K562 (cell line): ENCODE results near the gene ZFPM1. TPM values are rescaled to one million over a fixed set of nuclear protein-coding genes. Genes with fewer than 3 reads are reported as not detected.

Experiments
- CCNT2 ChIP-seq: IDR thresholded peaks from 2 replicates; pipeline ENCODE4 v1.6.1; 2011; ENCODE audit warnings: borderline replicate concordance, low read depth, mild to moderate bottlenecking, moderate library complexity, mixed read lengths, low read length; ENCODE audit not compliant: insufficient read length; ENCODE audit errors: extremely low read depth
- DACH1 ChIP-seq: fragments of 450-650 bp; IDR thresholded peaks from 2 replicates; pipeline ENCODE4 v1.6.1; 2018; ENCODE audit not compliant: partially characterized antibody
- ILK ChIP-seq: fragments of 450-650 bp; IDR thresholded peaks from 2 replicates; pipeline ENCODE4 v1.6.1; 2016; ENCODE audit warnings: missing genetic modification characterization, low read depth, mild to moderate bottlenecking, missing compliant biosample characterization, moderate library complexity, borderline replicate concordance
- KLF16 ChIP-seq: IDR thresholded peaks from 2 replicates; pipeline ENCODE4 v1.6.1; 2016; ENCODE audit warnings: antibody characterized with exemption
- MEIS2 ChIP-seq: fragments of 450-650 bp; IDR thresholded peaks from 2 replicates; pipeline ENCODE4 v1.6.1; 2014; ENCODE audit warnings: mild to moderate bottlenecking; ENCODE audit not compliant: partially characterized antibody
- POLR2AphosphoS2 ChIP-seq: IDR thresholded peaks from 2 replicates; pipeline ENCODE4 v1.6.1; 2012; ENCODE audit warnings: low read length, improper control_type of control experiment
- STAT5B ChIP-seq: fragments of 250-450 bp; sonication (Bioruptor Pico); IDR thresholded peaks from 2 replicates; pipeline ENCODE4 v1.8.0; 2021; ENCODE audit warnings: mild to moderate bottlenecking, inconsistent platforms
- TRIM28 ChIP-seq: fragments of 450-650 bp; IDR thresholded peaks from 2 replicates; pipeline ENCODE4 v1.6.1; 2017
- ZBTB1 ChIP-seq: sonication (generic); formaldehyde crosslinking; IDR thresholded peaks from 2 replicates; pipeline ENCODE4 v1.8.1; 2023; ENCODE audit warnings: missing genetic modification reagents, low read depth, mild to moderate bottlenecking, borderline replicate concordance
- ZNF174 ChIP-seq: fragments of 250-450 bp; sonication (Bioruptor Pico); IDR thresholded peaks from 2 replicates; pipeline ENCODE4 v1.4.0; 2020; ENCODE audit warnings: mild to moderate bottlenecking
- polyA plus RNA-seq, 8 experiments: library from polyadenylated mRNA; depleted of rRNA in 4 of 8; stranded (reverse) in 5 of 8; unstranded in 3 of 8; fragments of >200 nt; fragmentation: Nextera tagmentation in 2 of 8; fragmentation: Illumina TruSeq in 1 of 8; extraction: Ambion mirVana in 2 of 8; extraction: Trizol in 1 of 8; gene quantifications; 2 replicates each; pipeline versions ENCODE4 v1.2.1 to v1.2.3, GENCODE V29; 2011 to 2014; ENCODE audit warnings: inconsistent platforms in 1 of 8, missing spikeins in 1 of 8
- total RNA-seq, 7 experiments: library from RNA; depleted of rRNA in 6 of 7; stranded (reverse); fragments of >200 nt in 6 of 7; fragmentation: Illumina TruSeq in 2 of 7; extraction: Trizol in 2 of 7; gene quantifications; 2 replicates each; pipeline versions ENCODE4 v1.2.1 to v1.2.3, GENCODE V29; 2011 to 2021; ENCODE audit warnings: low replicate concordance in 1 of 7
- TF ChIP-seq, protein P1 (sequence below): fragments of 250-450 bp; sonication (Bioruptor Pico); IDR thresholded peaks from 2 replicates; pipeline ENCODE4 v1.9.0; 2021; ENCODE audit warnings: mild to moderate bottlenecking, inconsistent platforms
- TF ChIP-seq, protein P2 (sequence below), 2 experiments: IDR thresholded peaks in 1 of 2; conservative IDR thresholded peaks in 1 of 2; 2 replicates each; pipeline ENCODE4 v1.6.1; 2016; ENCODE audit warnings: low read depth in 2 of 2, mild to moderate bottlenecking in 1 of 2, missing compliant biosample characterization in 1 of 2, missing genetic modification characterization in 1 of 2, moderate library complexity in 1 of 2
- TF ChIP-seq, protein P3 (sequence below): fragments of 450-650 bp; IDR thresholded peaks from 2 replicates; pipeline ENCODE4 v1.6.1; 2018; ENCODE audit not compliant: partially characterized antibody
- TF ChIP-seq, protein P4 (sequence below): IDR thresholded peaks from 2 replicates; pipeline ENCODE4 v1.6.1; 2012; ENCODE audit warnings: low read depth, low read length, improper control_type of control experiment, borderline replicate concordance
- TF ChIP-seq, protein P5 (sequence below): sonication (generic); formaldehyde crosslinking; IDR thresholded peaks from 2 replicates; pipeline ENCODE4 v1.8.0; 2022; ENCODE audit warnings: mild to moderate bottlenecking, missing genetic modification reagents

The ZFPM1 gene
- total and polyA plus RNA-seq, 9 of the 15 experiments (the other 6 are each of a cell fraction or from before 2014, with no cell fraction given) = 0.03 to 35.9 (median 1.4) TPM

DNA sequence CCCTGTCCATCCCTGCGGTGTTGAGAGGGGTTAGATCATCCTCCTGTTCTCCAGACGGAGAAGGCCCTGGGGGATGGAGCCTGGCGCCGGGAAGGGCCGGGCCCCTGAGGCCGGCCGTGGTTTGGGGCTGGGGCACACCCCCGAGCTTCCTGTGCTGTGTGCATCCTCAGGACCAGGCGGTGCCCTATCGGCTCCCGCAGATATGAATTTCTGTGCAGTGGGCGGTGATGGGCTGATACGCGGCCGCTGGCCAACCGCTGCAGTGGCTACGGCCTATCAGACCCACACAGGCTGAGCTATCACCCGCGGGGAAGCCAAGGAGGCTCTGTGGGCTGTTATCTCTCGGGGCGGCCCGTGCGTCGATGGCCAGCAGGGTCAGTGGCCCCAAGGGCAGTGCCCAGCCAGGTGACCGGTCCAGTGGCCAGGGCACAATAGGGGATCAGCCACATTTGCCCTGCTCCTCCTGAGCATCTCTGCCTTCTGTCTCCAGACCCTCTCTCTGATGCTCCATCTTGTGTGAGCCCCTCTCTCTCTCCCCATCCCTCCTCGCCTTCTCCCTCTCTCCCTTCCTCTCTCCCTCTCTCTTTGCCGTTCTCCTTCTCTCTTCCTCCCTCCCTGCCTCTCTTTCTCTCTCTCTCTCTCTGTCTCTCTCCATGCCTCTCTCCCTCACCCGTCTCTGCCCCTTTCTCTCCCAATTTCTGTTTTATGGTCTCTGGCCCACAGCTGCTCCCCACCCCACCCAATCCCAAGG lies 38.7 kb downstream of the ZFPM1 start (continued):
- TF ChIP-seq, protein P1, sequence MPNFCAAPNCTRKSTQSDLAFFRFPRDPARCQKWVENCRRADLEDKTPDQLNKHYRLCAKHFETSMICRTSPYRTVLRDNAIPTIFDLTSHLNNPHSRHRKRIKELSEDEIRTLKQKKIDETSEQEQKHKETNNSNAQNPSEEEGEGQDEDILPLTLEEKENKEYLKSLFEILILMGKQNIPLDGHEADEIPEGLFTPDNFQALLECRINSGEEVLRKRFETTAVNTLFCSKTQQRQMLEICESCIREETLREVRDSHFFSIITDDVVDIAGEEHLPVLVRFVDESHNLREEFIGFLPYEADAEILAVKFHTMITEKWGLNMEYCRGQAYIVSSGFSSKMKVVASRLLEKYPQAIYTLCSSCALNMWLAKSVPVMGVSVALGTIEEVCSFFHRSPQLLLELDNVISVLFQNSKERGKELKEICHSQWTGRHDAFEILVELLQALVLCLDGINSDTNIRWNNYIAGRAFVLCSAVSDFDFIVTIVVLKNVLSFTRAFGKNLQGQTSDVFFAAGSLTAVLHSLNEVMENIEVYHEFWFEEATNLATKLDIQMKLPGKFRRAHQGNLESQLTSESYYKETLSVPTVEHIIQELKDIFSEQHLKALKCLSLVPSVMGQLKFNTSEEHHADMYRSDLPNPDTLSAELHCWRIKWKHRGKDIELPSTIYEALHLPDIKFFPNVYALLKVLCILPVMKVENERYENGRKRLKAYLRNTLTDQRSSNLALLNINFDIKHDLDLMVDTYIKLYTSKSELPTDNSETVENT (CRISPR knock-in tag) = peak; percentile 55; the same call in 1 of the 2 replicates
- TF ChIP-seq, protein P2, sequence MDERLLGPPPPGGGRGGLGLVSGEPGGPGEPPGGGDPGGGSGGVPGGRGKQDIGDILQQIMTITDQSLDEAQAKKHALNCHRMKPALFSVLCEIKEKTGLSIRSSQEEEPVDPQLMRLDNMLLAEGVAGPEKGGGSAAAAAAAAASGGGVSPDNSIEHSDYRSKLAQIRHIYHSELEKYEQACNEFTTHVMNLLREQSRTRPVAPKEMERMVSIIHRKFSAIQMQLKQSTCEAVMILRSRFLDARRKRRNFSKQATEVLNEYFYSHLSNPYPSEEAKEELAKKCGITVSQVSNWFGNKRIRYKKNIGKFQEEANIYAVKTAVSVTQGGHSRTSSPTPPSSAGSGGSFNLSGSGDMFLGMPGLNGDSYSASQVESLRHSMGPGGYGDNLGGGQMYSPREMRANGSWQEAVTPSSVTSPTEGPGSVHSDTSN (CRISPR knock-in tag; IDR thresholded peaks at IDR 0.05; ENCODE audit: low read depth) = no peak
- TF ChIP-seq, protein P2 (tag; conservative IDR thresholded peaks at IDR 0.05; ENCODE audit: low read depth) = no peak
- TF ChIP-seq STAT5B (no peak), POLR2AphosphoS2 (no peak), CCNT2 (peak; percentile 100), ILK (tag) (no peak), ZBTB1 (CRISPR knock-in tag) (peak; percentile 92; the same call in 1 of the 2 replicates), DACH1 (peak; percentile 51), KLF16 (peak; percentile 99), ZNF174 (no peak), MEIS2 (no peak), TRIM28 (no peak)
- TF ChIP-seq, protein P3, sequence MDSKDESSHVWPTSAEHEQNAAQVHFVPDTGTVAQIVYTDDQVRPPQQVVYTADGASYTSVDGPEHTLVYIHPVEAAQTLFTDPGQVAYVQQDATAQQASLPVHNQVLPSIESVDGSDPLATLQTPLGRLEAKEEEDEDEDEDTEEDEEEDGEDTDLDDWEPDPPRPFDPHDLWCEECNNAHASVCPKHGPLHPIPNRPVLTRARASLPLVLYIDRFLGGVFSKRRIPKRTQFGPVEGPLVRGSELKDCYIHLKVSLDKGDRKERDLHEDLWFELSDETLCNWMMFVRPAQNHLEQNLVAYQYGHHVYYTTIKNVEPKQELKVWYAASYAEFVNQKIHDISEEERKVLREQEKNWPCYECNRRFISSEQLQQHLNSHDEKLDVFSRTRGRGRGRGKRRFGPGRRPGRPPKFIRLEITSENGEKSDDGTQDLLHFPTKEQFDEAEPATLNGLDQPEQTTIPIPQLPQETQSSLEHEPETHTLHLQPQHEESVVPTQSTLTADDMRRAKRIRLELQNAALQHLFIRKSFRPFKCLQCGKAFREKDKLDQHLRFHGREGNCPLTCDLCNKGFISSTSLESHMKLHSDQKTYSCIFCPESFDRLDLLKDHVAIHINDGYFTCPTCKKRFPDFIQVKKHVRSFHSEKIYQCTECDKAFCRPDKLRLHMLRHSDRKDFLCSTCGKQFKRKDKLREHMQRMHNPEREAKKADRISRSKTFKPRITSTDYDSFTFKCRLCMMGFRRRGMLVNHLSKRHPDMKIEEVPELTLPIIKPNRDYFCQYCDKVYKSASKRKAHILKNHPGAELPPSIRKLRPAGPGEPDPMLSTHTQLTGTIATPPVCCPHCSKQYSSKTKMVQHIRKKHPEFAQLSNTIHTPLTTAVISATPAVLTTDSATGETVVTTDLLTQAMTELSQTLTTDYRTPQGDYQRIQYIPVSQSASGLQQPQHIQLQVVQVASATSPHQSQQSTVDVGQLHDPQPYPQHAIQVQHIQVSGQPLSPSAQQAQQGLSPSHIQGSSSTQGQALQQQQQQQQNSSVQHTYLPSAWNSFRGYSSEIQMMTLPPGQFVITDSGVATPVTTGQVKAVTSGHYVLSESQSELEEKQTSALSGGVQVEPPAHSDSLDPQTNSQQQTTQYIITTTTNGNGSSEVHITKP = no peak
- TF ChIP-seq, protein P4, sequence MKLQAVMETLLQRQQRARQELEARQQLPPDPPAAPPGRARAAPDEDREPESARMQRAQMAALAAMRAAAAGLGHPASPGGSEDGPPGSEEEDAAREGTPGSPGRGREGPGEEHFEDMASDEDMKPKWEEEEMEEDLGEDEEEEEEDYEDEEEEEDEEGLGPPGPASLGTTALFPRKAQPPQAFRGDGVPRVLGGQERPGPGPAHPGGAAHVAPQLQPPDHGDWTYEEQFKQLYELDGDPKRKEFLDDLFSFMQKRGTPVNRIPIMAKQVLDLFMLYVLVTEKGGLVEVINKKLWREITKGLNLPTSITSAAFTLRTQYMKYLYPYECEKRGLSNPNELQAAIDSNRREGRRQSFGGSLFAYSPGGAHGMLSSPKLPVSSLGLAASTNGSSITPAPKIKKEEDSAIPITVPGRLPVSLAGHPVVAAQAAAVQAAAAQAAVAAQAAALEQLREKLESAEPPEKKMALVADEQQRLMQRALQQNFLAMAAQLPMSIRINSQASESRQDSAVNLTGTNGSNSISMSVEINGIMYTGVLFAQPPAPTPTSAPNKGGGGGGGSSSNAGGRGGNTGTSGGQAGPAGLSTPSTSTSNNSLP = peak; percentile 39; the same call in 1 of the 2 replicates
- TF ChIP-seq, protein P5, sequence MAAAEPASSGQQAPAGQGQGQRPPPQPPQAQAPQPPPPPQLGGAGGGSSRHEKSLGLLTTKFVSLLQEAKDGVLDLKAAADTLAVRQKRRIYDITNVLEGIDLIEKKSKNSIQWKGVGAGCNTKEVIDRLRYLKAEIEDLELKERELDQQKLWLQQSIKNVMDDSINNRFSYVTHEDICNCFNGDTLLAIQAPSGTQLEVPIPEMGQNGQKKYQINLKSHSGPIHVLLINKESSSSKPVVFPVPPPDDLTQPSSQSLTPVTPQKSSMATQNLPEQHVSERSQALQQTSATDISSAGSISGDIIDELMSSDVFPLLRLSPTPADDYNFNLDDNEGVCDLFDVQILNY (CRISPR knock-in tag) = no peak
